Breast epithelium (tissue), 3 donors: ENCODE results near the gene CD7.

Experiments used
- POLR2A ChIP-seq: fragments of 450-650 bp; IDR thresholded peaks from one replicate; pipeline ENCODE4 v1.6.1; 2016; ENCODE audit warnings: antibody characterized with exemption, mild to moderate bottlenecking, moderate library complexity
- TF ChIP-seq, protein P1 (sequence below), 3 donors: fragments of 450-650 bp; IDR thresholded peaks; one replicate each; pipeline ENCODE4 v1.5.1; 2016 to 2017; ENCODE audit warnings: antibody characterized with exemption in 3 of 3, mild to moderate bottlenecking in 3 of 3, moderate library complexity in 3 of 3

- TF ChIP-seq POLR2A = no peak
- TF ChIP-seq, protein P1, sequence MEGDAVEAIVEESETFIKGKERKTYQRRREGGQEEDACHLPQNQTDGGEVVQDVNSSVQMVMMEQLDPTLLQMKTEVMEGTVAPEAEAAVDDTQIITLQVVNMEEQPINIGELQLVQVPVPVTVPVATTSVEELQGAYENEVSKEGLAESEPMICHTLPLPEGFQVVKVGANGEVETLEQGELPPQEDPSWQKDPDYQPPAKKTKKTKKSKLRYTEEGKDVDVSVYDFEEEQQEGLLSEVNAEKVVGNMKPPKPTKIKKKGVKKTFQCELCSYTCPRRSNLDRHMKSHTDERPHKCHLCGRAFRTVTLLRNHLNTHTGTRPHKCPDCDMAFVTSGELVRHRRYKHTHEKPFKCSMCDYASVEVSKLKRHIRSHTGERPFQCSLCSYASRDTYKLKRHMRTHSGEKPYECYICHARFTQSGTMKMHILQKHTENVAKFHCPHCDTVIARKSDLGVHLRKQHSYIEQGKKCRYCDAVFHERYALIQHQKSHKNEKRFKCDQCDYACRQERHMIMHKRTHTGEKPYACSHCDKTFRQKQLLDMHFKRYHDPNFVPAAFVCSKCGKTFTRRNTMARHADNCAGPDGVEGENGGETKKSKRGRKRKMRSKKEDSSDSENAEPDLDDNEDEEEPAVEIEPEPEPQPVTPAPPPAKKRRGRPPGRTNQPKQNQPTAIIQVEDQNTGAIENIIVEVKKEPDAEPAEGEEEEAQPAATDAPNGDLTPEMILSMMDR (IDR thresholded peaks at IDR 0.05) = no peak
These were observed 7.3 kb upstream of the CD7 start for GRCh38 chr17:82324566-82325285.
